Hair follicle dermal papilla cell (primary cell): ENCODE results near the gene ESD. TPM values are rescaled to one million over a fixed set of nuclear protein-coding genes. Genes with fewer than 3 reads are reported as not detected.

ENCODE experiments used
- total RNA-seq: library from RNA; depleted of rRNA; stranded (reverse); fragments of >200 nt; gene quantifications from 2 replicates; pipeline ENCODE4 v1.2.3, GENCODE V29; 2012

ESD gene
- 101 and 111 TPM in 2 replicates for total RNA-seq

GRCh38 chr13:46796515-46797474 lies at the start of gene ESD:
TSS of gene ESD (minus strand) at chr13:46797161. CDS start at chr13:46791413, 5,748 bp downstream.

Other genes starting within 250 kb of the ESD start
- 11.5 and 12.5 TPM in 2 replicates for gene LRCH1, start 244.0 kb downstream of the ESD start, total RNA-seq
- 0.49 and 2.3 TPM in 2 replicates for gene HTR2A, start 99.9 kb upstream of the ESD start, total RNA-seq